Gastrocnemius medialis (tissue), 4 donors: ENCODE measurements around the gene POLA2. TPM values are rescaled to one million over a fixed set of nuclear protein-coding genes. Genes with fewer than 3 reads are reported as not detected.

Experiments
- ATAC-seq, 2 donors: fragments of 150-250 bp; one replicate each; pipeline ENCODE4 v1.9.1; 2016
- DNase-seq, 2 donors: peaks; one replicate each; pipeline ENCODE4 v3.0.0-alpha.2; 2019
- H3K27ac ChIP-seq, 4 donors: fragments of 200-600 bp; sonication (generic); 1 replicate in 1 of 4; 2 replicates in 3 of 4; pipeline ENCODE4 v1.5.1; 2016 to 2018; ENCODE audit warnings: mild to moderate bottlenecking in 2 of 4, moderate library complexity in 1 of 4
- H3K27me3 ChIP-seq, 3 donors: fragments of 200-600 bp; sonication (generic) in 2 of 3; 1 replicate in 1 of 3; 2 replicates in 2 of 3; pipeline versions ENCODE4 v1.5.1 to v1.6.0; 2016 to 2019; ENCODE audit warnings: mild to moderate bottlenecking in 1 of 3, moderate library complexity in 1 of 3
- H3K36me3 ChIP-seq, 2 donors: fragments of 200-600 bp; sonication (generic) in 1 of 2; one replicate each; pipeline ENCODE4 v1.5.1; 2017 to 2018
- H3K4me1 ChIP-seq, 2 donors: fragments of 200-600 bp; sonication (generic) in 1 of 2; one replicate each; pipeline ENCODE4 v1.5.1; 2016 to 2017; ENCODE audit warnings: mild to moderate bottlenecking in 2 of 2
- H3K4me3 ChIP-seq, 4 donors: fragments of 200-600 bp; sonication (generic) in 3 of 4; 1 replicate in 1 of 4; 2 replicates in 3 of 4; pipeline ENCODE4 v1.5.1; 2016 to 2019; ENCODE audit warnings: mild to moderate bottlenecking in 2 of 4
- H3K9me3 ChIP-seq, 3 donors: fragments of 200-600 bp; sonication (generic) in 2 of 3; 1 replicate in 1 of 3; 2 replicates in 2 of 3; pipeline ENCODE4 v1.5.1; 2016 to 2019
- POLR2A ChIP-seq, 2 donors: fragments of 450-650 bp; IDR thresholded peaks; one replicate each; pipeline ENCODE4 v1.6.1; 2017; ENCODE audit warnings: antibody characterized with exemption in 2 of 2, mild to moderate bottlenecking in 2 of 2, moderate library complexity in 2 of 2
- in situ Hi-C, 4 donors: fragments of 200-750 bp; cut with MboI; loops; one replicate each; pipeline versions ENCODE4 v1.15.0 to v1.8.0; 2017; ENCODE audit warnings: low sequenced_read_pairs in 4 of 4
- intact Hi-C: fragments of 100-400 bp; cut with DNase I; formaldehyde crosslinking; loops from one replicate; pipeline ENCODE4 v1.15.1; 2023; ENCODE audit warnings: low total_unique reads
- total RNA-seq, 4 donors: library from RNA; depleted of rRNA; stranded (reverse); fragments of >200 nt; gene quantifications; one replicate each; pipeline versions ENCODE4 v1.1.0 to v1.2.3, GENCODE V29; 2016
- TF ChIP-seq, protein P1 (sequence below), 5 experiments: fragments of 450-650 bp in 3 of 5; fragments of 200-600 bp in 2 of 5; sonication (generic) in 2 of 5; IDR thresholded peaks in 4 of 5; conservative IDR thresholded peaks in 1 of 5; 1 replicate in 4 of 5; 2 replicates in 1 of 5; pipeline ENCODE4 v1.5.1; 2016 to 2019; ENCODE audit warnings: antibody characterized with exemption in 5 of 5, mild to moderate bottlenecking in 3 of 5, moderate library complexity in 3 of 5

The POLA2 gene
- total RNA-seq, 4 donors from 2014 or later: 2.9 to 9.2 (median 6.9) TPM

DNA sequence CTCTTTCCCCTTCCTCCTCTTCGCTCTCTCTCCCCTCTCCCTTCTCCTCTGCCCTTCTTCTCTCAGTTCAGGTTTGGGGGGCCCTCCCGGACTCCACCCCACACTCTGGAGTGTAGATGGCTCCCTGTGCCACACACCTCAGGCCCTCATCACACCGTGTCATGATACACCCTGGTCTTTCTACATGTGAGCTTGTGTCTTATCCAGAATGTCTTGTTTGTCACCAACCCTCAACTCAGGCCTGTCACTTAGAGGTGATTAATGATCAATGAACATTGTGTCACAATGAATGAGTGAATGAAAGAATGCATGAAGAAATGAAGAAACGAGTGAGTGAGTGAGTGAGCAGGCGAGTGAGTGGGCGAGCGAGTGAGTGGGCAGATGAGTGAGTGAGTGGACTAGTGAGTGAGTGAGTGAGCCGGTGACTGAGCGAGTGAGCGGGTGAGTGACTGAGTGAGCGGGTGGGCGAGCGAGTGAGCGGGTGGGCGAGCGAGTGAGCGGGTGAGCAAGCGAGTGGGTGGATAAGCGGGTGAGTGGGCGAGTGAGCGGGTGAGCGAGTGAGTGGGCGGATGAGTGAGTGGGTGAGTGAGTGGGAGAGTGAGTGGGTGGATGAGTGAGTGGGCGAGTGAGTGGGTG is 46.2 kb upstream of the POLA2 start:
- H3K4me3 ChIP-seq: no peak overlapping the region
- no peaks in the 10 kb centered on the region for H3K4me1 ChIP-seq
- DNase-seq: no peak
- intact Hi-C loops (no loop called here), in situ Hi-C loops (no loop called here)
- no peak overlapping the region for H3K27ac ChIP-seq
- H3K36me3 ChIP-seq: peaks cover 0 to 14% of the 10 kb centered on the region in 2 donors
- TF ChIP-seq POLR2A (IDR thresholded peaks at IDR 0.05): no peak
- TF ChIP-seq, protein P1, sequence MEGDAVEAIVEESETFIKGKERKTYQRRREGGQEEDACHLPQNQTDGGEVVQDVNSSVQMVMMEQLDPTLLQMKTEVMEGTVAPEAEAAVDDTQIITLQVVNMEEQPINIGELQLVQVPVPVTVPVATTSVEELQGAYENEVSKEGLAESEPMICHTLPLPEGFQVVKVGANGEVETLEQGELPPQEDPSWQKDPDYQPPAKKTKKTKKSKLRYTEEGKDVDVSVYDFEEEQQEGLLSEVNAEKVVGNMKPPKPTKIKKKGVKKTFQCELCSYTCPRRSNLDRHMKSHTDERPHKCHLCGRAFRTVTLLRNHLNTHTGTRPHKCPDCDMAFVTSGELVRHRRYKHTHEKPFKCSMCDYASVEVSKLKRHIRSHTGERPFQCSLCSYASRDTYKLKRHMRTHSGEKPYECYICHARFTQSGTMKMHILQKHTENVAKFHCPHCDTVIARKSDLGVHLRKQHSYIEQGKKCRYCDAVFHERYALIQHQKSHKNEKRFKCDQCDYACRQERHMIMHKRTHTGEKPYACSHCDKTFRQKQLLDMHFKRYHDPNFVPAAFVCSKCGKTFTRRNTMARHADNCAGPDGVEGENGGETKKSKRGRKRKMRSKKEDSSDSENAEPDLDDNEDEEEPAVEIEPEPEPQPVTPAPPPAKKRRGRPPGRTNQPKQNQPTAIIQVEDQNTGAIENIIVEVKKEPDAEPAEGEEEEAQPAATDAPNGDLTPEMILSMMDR (IDR thresholded peaks at IDR 0.05 in 4 of 5, conservative IDR thresholded peaks at IDR 0.05 in 1 of 5): no peak
- H3K9me3 ChIP-seq: no peaks in the 10 kb centered on the region
- ATAC-seq: no peak
- no peaks in the 10 kb centered on the region for H3K27me3 ChIP-seq

DNA sequence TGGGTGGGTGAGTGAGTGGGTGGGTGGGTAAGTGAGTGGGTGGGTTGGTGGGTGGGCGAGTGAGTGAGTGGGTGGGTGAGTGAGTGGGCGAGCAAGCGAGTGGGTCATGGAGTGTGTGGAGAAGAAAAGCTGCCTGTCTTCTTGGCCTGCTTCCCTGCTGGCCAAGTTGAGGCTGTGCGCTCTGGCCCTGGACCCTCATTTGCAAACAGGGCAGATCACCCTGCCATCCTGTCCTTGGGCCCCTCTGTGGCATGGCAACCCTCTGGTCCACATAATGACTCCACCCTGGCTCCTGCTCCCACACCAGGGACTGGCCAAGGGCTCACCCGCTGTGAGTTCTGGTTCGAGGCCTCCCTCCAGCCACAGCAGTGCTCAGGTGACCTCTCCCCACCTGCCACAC is 44.9 kb upstream of the POLA2 start:
- no peak for ATAC-seq
- Histone ChIP-seq H3K4me3 (no peak overlapping the region), H3K27ac (no peak overlapping the region), H3K36me3 (peaks cover 0 to 1% of the 10 kb centered on the region in 2 donors), H3K27me3 (no peaks in the 10 kb centered on the region), H3K4me1 (no peaks in the 10 kb centered on the region), H3K9me3 (no peaks in the 10 kb centered on the region)
- in situ Hi-C loops (no loop called here), intact Hi-C loops (no loop called here)
- no peak for TF ChIP-seq POLR2A (IDR thresholded peaks at IDR 0.05)
- TF ChIP-seq, protein P1 (IDR thresholded peaks at IDR 0.05 in 4 of 5, conservative IDR thresholded peaks at IDR 0.05 in 1 of 5): no peak
- no peak for DNase-seq

DNA sequence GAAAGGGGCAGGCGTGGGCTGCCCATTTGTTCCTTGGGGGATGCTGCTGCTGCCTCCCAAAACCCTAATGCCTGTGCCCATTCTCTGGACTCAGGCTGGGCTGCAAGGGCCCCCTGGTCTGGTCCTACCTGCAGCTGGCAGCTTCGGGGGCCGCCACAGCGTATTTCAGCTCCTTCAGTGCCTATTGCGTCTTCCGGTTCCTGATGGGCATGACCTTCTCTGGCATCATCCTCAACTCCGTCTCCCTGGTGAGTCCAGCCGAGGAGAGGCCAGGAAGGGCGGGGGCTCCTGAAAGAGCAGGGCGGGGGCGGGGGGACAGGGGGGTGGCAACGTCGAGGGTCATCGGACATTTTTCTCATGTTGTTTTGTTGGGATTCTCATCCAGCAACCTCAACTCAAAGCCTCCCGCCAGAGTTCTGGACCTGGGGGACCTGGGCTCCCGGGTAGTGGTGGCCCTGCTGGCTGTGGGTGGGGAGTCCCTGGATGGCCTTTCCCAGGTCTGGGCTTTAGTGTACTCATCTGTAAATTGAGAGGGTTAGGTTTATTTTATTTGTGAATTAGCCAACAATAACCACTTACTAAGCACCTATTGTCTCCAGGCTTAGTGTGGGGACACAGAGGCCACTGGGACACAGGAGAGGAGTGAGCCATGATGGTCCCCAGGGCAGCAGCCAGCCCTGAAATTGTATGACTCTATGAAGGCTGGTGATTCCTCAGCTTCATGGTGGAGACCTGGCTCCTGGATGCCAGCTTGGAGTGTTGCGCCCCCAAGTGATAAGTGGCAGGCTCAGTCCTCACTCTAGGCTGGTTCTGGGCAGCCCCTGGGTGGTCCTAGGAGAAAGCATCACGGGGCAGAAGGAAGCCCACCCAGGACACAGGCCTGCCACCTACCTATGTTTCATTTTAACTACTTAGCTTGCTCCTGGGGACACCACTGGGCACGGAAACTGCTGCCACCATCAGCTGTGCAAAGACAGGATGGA is 44.0 kb upstream of the POLA2 start:
- in situ Hi-C loops: no loop called here
- TF ChIP-seq, protein P1 (IDR thresholded peaks at IDR 0.05 in 4 of 5, conservative IDR thresholded peaks at IDR 0.05 in 1 of 5): no peak
- TF ChIP-seq POLR2A (IDR thresholded peaks at IDR 0.05): no peak

DNA sequence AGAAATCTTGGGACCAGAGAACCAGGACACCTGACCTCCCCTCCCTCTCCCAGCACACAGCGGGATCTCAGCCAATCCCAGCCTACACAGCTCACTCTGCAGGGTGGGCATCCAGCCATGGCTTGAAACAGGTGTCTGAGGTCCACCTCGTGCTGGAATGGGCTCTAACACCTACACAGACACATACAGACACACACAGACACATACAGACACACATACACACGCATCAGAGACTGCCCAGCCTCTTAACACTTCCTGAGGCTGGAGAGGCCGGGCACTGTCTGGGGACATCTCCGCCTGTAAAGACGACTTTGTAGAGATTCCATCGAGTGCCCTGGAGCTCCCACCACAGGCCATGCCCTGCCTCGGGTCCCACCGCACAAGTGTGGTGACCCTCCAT is 43.3 kb upstream of the POLA2 start:
- TF ChIP-seq, protein P1 (IDR thresholded peaks at IDR 0.05 in 4 of 5, conservative IDR thresholded peaks at IDR 0.05 in 1 of 5): no peak
- no peak for TF ChIP-seq POLR2A (IDR thresholded peaks at IDR 0.05)
- ATAC-seq: no peak
- DNase-seq: no peak
- no peaks in the 10 kb centered on the region for H3K27me3 ChIP-seq
- no peaks in the 10 kb centered on the region for H3K36me3 ChIP-seq
- no peak overlapping the region for H3K27ac ChIP-seq
- no peaks in the 10 kb centered on the region for H3K9me3 ChIP-seq
- H3K4me3 ChIP-seq: no peak overlapping the region
- intact Hi-C loops: no loop called here
- no peaks in the 10 kb centered on the region for H3K4me1 ChIP-seq
- in situ Hi-C loops: no loop called here

More for the DNA sequence above, 44.0 kb upstream of the POLA2 start:
- no peak for DNase-seq
- H3K9me3 ChIP-seq: no peaks in the 10 kb centered on the region
- H3K4me3 ChIP-seq: no peak overlapping the region
- intact Hi-C loops: no loop called here
- no peak for ATAC-seq
- H3K4me1 ChIP-seq: no peaks in the 10 kb centered on the region
- H3K27ac ChIP-seq: no peak overlapping the region
- no peaks in the 10 kb centered on the region for H3K27me3 ChIP-seq
- no peaks in the 10 kb centered on the region for H3K36me3 ChIP-seq
